ENCODE results near the gene MICAL3.

MICAL3 gene

DNA sequence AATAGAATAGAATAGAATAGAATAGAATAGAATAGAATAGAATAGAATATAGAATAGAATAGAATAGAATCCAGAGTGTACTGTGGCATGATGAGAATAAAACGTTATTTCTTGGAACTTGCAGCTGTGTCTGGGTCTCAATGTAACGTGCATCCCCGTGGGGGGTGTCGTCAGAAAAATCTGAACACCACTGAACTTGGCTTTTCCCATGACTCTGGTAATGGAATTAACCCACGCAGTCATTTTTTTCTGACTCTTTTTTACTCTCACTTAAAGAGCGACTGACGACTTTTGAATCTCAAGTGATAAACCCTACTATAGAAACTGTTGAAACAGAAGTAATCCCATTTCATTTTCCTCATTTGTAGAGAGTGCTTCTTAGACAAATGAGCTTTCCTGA, 157.7 kb downstream of the MICAL3 start:
- no peak for ATAC-seq
- TF ChIP-seq ZNF565 (CRISPR knock-in tag; conservative IDR thresholded peaks at IDR 0.05; ENCODE audit: low read depth) (no peak), ESRRG (CRISPR knock-in tag; IDR thresholded peaks at IDR 0.05) (no peak), CSDC2 (CRISPR knock-in tag; IDR thresholded peaks at IDR 0.05) (no peak), ISL1 (CRISPR knock-in tag; IDR thresholded peaks at IDR 0.05) (no peak), ZNF8 (CRISPR knock-in tag; IDR thresholded peaks at IDR 0.05) (no peak), ARNTL (CRISPR knock-in tag; IDR thresholded peaks at IDR 0.05; ENCODE audit: borderline replicate concordance, low read depth) (no peak), TCF4 (CRISPR knock-in tag; IDR thresholded peaks at IDR 0.05; ENCODE audit: borderline replicate concordance) (no peak), SNAI2 (CRISPR knock-in tag; IDR thresholded peaks at IDR 0.05) (no peak), CREB5 (CRISPR knock-in tag; IDR thresholded peaks at IDR 0.05; ENCODE audit: low read depth) (no peak), TOX (CRISPR knock-in tag; IDR thresholded peaks at IDR 0.05; ENCODE audit: borderline replicate concordance) (no peak), ZFP3 (CRISPR knock-in tag; IDR thresholded peaks at IDR 0.05) (no peak), RARB (CRISPR knock-in tag; IDR thresholded peaks at IDR 0.05) (no peak), OSR1 (CRISPR knock-in tag; IDR thresholded peaks at IDR 0.05) (no peak), ZFP30 (CRISPR knock-in tag; IDR thresholded peaks at IDR 0.05) (no peak), BACH2 (CRISPR knock-in tag; IDR thresholded peaks at IDR 0.05; ENCODE audit: borderline replicate concordance) (no peak)
- TF ChIP-seq, protein P1, sequence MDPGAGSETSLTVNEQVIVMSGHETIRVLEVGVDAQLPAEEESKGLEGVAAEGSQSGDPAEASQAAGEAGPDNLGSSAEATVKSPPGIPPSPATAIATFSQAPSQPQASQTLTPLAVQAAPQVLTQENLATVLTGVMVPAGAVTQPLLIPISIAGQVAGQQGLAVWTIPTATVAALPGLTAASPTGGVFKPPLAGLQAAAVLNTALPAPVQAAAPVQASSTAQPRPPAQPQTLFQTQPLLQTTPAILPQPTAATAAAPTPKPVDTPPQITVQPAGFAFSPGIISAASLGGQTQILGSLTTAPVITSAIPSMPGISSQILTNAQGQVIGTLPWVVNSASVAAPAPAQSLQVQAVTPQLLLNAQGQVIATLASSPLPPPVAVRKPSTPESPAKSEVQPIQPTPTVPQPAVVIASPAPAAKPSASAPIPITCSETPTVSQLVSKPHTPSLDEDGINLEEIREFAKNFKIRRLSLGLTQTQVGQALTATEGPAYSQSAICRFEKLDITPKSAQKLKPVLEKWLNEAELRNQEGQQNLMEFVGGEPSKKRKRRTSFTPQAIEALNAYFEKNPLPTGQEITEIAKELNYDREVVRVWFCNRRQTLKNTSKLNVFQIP (CRISPR knock-in tag; IDR thresholded peaks at IDR 0.05; ENCODE audit: borderline replicate concordance, low read depth), result no peak
- TF ChIP-seq, protein P2, sequence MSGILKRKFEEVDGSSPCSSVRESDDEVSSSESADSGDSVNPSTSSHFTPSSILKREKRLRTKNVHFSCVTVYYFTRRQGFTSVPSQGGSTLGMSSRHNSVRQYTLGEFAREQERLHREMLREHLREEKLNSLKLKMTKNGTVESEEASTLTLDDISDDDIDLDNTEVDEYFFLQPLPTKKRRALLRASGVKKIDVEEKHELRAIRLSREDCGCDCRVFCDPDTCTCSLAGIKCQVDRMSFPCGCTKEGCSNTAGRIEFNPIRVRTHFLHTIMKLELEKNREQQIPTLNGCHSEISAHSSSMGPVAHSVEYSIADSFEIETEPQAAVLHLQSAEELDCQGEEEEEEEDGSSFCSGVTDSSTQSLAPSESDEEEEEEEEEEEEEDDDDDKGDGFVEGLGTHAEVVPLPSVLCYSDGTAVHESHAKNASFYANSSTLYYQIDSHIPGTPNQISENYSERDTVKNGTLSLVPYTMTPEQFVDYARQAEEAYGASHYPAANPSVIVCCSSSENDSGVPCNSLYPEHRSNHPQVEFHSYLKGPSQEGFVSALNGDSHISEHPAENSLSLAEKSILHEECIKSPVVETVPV (CRISPR knock-in tag; IDR thresholded peaks at IDR 0.05), result no peak

DNA sequence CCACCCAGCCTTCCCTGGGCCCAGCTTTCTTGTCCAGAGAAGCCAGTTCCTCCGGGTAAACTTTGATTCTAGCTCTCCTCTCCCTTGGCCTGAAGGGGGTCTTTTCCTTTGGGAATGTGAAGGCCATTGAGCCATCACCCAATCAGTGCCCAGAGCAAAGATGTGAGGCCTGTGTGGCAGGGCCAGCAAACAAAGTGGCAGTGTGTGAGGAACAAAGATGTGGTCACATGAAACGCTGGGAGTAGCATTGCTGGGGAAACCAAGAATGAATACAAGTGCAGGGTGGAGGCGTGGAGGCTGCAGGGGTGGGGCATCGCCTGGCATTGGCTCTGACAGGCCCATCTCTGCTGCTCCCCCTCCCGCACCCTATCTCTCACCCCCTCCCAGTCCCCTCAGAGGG, 158.2 kb downstream of the MICAL3 start:
- TF ChIP-seq TOX (CRISPR knock-in tag; IDR thresholded peaks at IDR 0.05; ENCODE audit: borderline replicate concordance) (no peak), CSDC2 (CRISPR knock-in tag; IDR thresholded peaks at IDR 0.05) (no peak), ZNF565 (CRISPR knock-in tag; conservative IDR thresholded peaks at IDR 0.05; ENCODE audit: low read depth) (no peak), ZC3H10 (CRISPR knock-in tag; IDR thresholded peaks at IDR 0.05) (no peak), ZNF8 (CRISPR knock-in tag; IDR thresholded peaks at IDR 0.05) (no peak)
- TF ChIP-seq, protein P3, sequence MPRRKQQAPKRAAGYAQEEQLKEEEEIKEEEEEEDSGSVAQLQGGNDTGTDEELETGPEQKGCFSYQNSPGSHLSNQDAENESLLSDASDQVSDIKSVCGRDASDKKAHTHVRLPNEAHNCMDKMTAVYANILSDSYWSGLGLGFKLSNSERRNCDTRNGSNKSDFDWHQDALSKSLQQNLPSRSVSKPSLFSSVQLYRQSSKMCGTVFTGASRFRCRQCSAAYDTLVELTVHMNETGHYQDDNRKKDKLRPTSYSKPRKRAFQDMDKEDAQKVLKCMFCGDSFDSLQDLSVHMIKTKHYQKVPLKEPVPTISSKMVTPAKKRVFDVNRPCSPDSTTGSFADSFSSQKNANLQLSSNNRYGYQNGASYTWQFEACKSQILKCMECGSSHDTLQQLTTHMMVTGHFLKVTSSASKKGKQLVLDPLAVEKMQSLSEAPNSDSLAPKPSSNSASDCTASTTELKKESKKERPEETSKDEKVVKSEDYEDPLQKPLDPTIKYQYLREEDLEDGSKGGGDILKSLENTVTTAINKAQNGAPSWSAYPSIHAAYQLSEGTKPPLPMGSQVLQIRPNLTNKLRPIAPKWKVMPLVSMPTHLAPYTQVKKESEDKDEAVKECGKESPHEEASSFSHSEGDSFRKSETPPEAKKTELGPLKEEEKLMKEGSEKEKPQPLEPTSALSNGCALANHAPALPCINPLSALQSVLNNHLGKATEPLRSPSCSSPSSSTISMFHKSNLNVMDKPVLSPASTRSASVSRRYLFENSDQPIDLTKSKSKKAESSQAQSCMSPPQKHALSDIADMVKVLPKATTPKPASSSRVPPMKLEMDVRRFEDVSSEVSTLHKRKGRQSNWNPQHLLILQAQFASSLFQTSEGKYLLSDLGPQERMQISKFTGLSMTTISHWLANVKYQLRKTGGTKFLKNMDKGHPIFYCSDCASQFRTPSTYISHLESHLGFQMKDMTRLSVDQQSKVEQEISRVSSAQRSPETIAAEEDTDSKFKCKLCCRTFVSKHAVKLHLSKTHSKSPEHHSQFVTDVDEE (CRISPR knock-in tag; IDR thresholded peaks at IDR 0.05), result no peak
- TF ChIP-seq, protein P1 (CRISPR knock-in tag; IDR thresholded peaks at IDR 0.05; ENCODE audit: borderline replicate concordance, low read depth), result no peak
- TF ChIP-seq, protein P2 (CRISPR knock-in tag; IDR thresholded peaks at IDR 0.05), result no peak
- ATAC-seq, result no peak
